Uterus (tissue), 4 donors: ENCODE measurements around the gene CERS6. TPM values are rescaled to one million over a fixed set of nuclear protein-coding genes. Genes with fewer than 3 reads are reported as not detected.
A peak's percentile ranks its signal among the peaks of the same experiment; 100 is the strongest.

Experiments used
- DNase-seq, 2 donors: peaks; one replicate each; pipeline ENCODE4 v3.0.0-alpha.2; 2019 to 2020
- H3K27ac ChIP-seq, 2 donors: fragments of 200-600 bp; sonication (generic); 1 replicate in 1 of 2; 2 replicates in 1 of 2; pipeline ENCODE4 v1.5.1; 2016 to 2018
- H3K27me3 ChIP-seq, 2 donors: fragments of 200-600 bp; sonication (generic); one replicate each; pipeline ENCODE4 v1.5.1; 2018 to 2019; ENCODE audit warnings: control low read depth in 1 of 2
- H3K36me3 ChIP-seq, 2 donors: fragments of 200-600 bp; sonication (generic); one replicate each; pipeline ENCODE4 v1.5.1; 2019; ENCODE audit warnings: control low read depth in 1 of 2
- H3K4me1 ChIP-seq, 2 donors: fragments of 200-600 bp; sonication (generic); one replicate each; pipeline ENCODE4 v1.5.1; 2018 to 2019; ENCODE audit warnings: control low read depth in 1 of 2
- H3K4me3 ChIP-seq, 2 donors: fragments of 200-600 bp; sonication (generic); 1 replicate in 1 of 2; 2 replicates in 1 of 2; pipeline ENCODE4 v1.5.1; 2018 to 2019; ENCODE audit warnings: mild to moderate bottlenecking in 1 of 2
- H3K9me3 ChIP-seq, 2 donors: fragments of 200-600 bp; sonication (generic); one replicate each; pipeline ENCODE4 v1.5.1; 2019; ENCODE audit warnings: control low read depth in 1 of 2
- POLR2A ChIP-seq, 2 donors: fragments of 450-650 bp; IDR thresholded peaks; one replicate each; pipeline ENCODE4 v1.6.1; 2016; ENCODE audit warnings: antibody characterized with exemption in 2 of 2, mild to moderate bottlenecking in 1 of 2, moderate library complexity in 1 of 2
- intact Hi-C: fragments of 100-400 bp; cut with DNase I; formaldehyde crosslinking; loops from one replicate; pipeline ENCODE4 v1.15.1; 2023; ENCODE audit warnings: low total_unique reads
- total RNA-seq, 4 donors: library from RNA; depleted of rRNA in 3 of 4; stranded (reverse); fragments of >200 nt in 3 of 4; gene quantifications; one replicate each; pipeline versions ENCODE4 v1.1.0 to v1.2.4, GENCODE V29; 2014 to 2023
- TF ChIP-seq, protein P1 (sequence below), 4 experiments: fragments of 200-600 bp in 2 of 4; fragments of 450-650 bp in 2 of 4; sonication (generic) in 2 of 4; IDR thresholded peaks; one replicate each; pipeline ENCODE4 v1.5.1; 2016 to 2019; ENCODE audit warnings: antibody characterized with exemption in 4 of 4, mild to moderate bottlenecking in 2 of 4, moderate library complexity in 1 of 4
- donor health status: DM: yes; HTN: yes; CAD: no.

Gene CERS6
- total RNA-seq, 4 donors from 2014 or later: 20.0 to 47.2 (median 26.6) TPM

DNA sequence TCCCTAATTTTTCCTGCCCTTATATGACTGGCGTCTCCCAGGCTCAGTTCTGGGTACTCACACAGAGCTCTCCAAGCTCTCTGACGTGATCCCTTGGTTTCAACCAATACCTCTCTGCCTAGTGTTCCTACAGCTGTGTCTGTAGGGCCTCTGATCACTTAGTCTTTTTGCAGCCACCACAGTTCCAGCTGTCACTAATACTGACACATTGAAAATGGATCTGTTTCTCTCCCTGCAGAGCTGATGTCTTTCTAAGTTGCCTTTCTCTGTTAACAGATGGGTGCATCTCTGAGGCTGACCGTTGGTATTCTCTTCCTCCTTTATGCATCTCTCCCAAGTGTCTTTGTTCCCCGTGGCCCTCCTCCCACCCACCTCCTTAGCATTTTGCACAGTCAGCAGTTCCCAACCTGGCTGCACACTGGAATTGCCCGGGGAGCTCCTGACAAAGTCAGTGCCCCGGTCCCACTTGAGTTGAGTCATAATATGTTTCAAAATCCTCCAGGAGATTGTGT lies 62.5 kb downstream of the CERS6 start:
- Histone ChIP-seq H3K36me3 (no peaks in the 10 kb centered on the region), H3K27me3 (no peaks in the 10 kb centered on the region), H3K4me1 (peaks cover 0 to 12% of the 10 kb centered on the region in 2 donors), H3K27ac (peak overlapping the region; percentile 75 to 77), H3K4me3 (no peak overlapping the region), H3K9me3 (no peaks in the 10 kb centered on the region)
- intact Hi-C loops: no loop called here
- TF ChIP-seq, protein P1, sequence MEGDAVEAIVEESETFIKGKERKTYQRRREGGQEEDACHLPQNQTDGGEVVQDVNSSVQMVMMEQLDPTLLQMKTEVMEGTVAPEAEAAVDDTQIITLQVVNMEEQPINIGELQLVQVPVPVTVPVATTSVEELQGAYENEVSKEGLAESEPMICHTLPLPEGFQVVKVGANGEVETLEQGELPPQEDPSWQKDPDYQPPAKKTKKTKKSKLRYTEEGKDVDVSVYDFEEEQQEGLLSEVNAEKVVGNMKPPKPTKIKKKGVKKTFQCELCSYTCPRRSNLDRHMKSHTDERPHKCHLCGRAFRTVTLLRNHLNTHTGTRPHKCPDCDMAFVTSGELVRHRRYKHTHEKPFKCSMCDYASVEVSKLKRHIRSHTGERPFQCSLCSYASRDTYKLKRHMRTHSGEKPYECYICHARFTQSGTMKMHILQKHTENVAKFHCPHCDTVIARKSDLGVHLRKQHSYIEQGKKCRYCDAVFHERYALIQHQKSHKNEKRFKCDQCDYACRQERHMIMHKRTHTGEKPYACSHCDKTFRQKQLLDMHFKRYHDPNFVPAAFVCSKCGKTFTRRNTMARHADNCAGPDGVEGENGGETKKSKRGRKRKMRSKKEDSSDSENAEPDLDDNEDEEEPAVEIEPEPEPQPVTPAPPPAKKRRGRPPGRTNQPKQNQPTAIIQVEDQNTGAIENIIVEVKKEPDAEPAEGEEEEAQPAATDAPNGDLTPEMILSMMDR (IDR thresholded peaks at IDR 0.05): no peak
- peak in 1 of 2 donors; percentile 37 for DNase-seq

DNA sequence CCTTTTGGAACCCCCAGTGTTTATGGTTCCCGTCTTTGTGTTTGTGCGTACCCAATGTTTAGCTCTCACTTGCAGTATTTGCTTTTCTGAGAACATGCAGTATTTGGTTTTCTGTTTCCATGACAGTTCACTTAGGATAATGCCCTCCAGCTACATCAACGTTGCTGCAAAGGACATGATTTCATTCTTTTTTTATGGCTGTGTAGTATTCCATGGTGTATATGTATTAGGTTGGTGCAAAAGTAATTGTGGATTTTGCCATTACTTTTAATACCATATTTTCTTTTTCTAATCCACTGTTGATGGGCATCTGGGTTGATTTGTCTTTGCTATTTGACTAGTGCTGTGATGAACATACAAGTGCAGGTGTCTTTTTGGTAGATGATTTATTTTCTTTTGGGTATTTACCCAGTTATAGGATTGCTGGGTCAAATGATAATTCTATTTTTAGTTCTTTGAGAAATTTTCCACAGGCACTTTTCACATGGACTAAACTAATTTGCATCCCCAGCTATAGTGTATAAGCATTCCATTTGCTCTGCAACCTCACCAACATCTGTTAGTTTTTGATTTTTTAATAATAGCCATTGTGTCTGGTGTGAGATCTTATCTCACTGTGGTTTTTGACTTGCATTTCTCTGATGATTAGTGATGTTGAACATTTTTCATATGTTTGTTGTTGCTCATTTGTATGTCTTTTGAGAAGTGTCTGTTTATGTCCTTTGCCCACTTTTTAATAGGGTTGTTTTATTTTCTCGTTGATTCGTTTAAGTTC lies 63.6 kb downstream of the CERS6 start:
- peaks cover 0 to 12% of the 10 kb centered on the region in 2 donors for H3K4me1 ChIP-seq
- no peaks in the 10 kb centered on the region for H3K27me3 ChIP-seq
- no peak overlapping the region for H3K4me3 ChIP-seq
- H3K36me3 ChIP-seq: no peaks in the 10 kb centered on the region
- intact Hi-C loops: no loop called here
- DNase-seq: no peak
- no peaks in the 10 kb centered on the region for H3K9me3 ChIP-seq
- TF ChIP-seq, protein P1 (IDR thresholded peaks at IDR 0.05): no peak
- no peak for TF ChIP-seq POLR2A (IDR thresholded peaks at IDR 0.05)
- H3K27ac ChIP-seq: no peak overlapping the region

GRCh38 chr2:168521053-168521741 lies 65.1 kb downstream of the CERS6 start:
- Histone ChIP-seq H3K4me3 (no peak overlapping the region), H3K4me1 (peaks cover 0 to 12% of the 10 kb centered on the region in 2 donors), H3K27me3 (no peaks in the 10 kb centered on the region), H3K9me3 (no peaks in the 10 kb centered on the region), H3K27ac (peak overlapping the region; percentile 31 to 50), H3K36me3 (no peaks in the 10 kb centered on the region)
- DNase-seq: no peak
- TF ChIP-seq POLR2A (IDR thresholded peaks at IDR 0.05): no peak
- TF ChIP-seq, protein P1 (IDR thresholded peaks at IDR 0.05): no peak
- intact Hi-C loops: no loop called here

DNA sequence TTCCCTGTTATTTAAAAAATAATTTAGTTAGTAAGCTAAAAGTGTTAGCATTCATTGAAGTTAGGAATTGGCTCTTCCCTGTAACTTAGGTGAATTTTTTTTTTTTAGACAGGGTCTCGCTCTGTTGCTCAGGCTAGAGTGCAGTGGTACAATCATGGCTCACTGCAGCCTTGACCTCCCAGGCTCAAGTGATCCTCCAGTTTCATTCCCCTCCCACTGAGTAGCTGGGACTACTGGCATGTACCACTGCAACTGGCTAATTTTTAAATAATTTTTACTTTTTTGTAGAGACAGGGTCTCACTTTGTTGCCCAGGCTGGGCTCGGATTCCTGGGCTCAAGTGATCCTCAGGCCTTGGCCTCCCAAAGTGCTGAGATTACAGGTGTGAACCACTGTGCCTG lies 66.4 kb downstream of the CERS6 start:
- no peak for DNase-seq
- intact Hi-C loops: no loop called here
- Histone ChIP-seq H3K27me3 (no peaks in the 10 kb centered on the region), H3K36me3 (no peaks in the 10 kb centered on the region), H3K4me1 (peaks cover 0 to 12% of the 10 kb centered on the region in 2 donors), H3K4me3 (no peak overlapping the region), H3K27ac (no peak overlapping the region), H3K9me3 (no peaks in the 10 kb centered on the region)
- TF ChIP-seq, protein P1 (IDR thresholded peaks at IDR 0.05): no peak
- no peak for TF ChIP-seq POLR2A (IDR thresholded peaks at IDR 0.05)

- Histone ChIP-seq H3K36me3 (no peaks in the 10 kb centered on the region), H3K4me1 (peaks cover 0 to 2% of the 10 kb centered on the region in 2 donors), H3K27ac (no peak overlapping the region), H3K9me3 (no peaks in the 10 kb centered on the region), H3K27me3 (no peaks in the 10 kb centered on the region), H3K4me3 (no peak overlapping the region)
- no peak for DNase-seq
- intact Hi-C loops: no loop called here
- no peak for TF ChIP-seq POLR2A (IDR thresholded peaks at IDR 0.05)
Measured at GRCh38 chr2:168524005-168524404, 67.9 kb downstream of the CERS6 start.
